HEK293 (cell line): ENCODE measurements around the gene CRYBG1.

Source experiments
- CTCF ChIA-PET: fragments of 350-600 bp; formaldehyde crosslinking; extraction: SDS; loops from one replicate; lab custom pipeline; 2021; ENCODE audit warnings: antibody characterized with exemption; lab: Yijun Ruan, JAX
- POLR2A ChIA-PET: fragments of 300-600 bp; formaldehyde crosslinking; extraction: SDS; loops from one replicate; lab custom pipeline; 2020; ENCODE audit warnings: antibody characterized with exemption, inconsistent platforms; lab: Yijun Ruan, JAX
- H3K27ac ChIP-seq: fragments of 200-500 bp; sonication (Bioruptor generic); 2 replicates; pipeline ENCODE4 v1.5.1; 2014; ENCODE audit warnings: low read depth, low read length, control low read depth, inconsistent platforms; ENCODE audit errors: extremely low read depth
- H3K36me3 ChIP-seq, 2 experiments: fragments of 200-500 bp in 1 of 2; sonication (Bioruptor generic) in 1 of 2; 1 replicate in 1 of 2; 2 replicates in 1 of 2; pipeline ENCODE4 v1.5.1; 2014 to 2017; ENCODE audit warnings: inconsistent platforms in 2 of 2, low read length in 2 of 2; ENCODE audit not compliant: control insufficient read depth in 2 of 2, insufficient read depth in 1 of 2
- H3K4me1 ChIP-seq: fragments of 200-500 bp; sonication (Bioruptor generic); 2 replicates; pipeline ENCODE4 v1.5.1; 2014; ENCODE audit warnings: mild to moderate bottlenecking, low read length, inconsistent platforms; ENCODE audit not compliant: control insufficient read depth, insufficient read depth
- H3K4me3 ChIP-seq: 2 replicates; pipeline ENCODE4 v1.5.1; 2011; ENCODE audit warnings: low read depth, mild to moderate bottlenecking, control low read depth, low read length, moderate library complexity
- H3K9me3 ChIP-seq: fragments of 200-500 bp; sonication (Bioruptor generic); 2 replicates; pipeline ENCODE4 v1.5.1; 2014; ENCODE audit warnings: low read depth, low read length, inconsistent platforms; ENCODE audit not compliant: control insufficient read depth, insufficient read depth
- GLI2 ChIP-seq: fragments of 450-650 bp; formaldehyde crosslinking; IDR thresholded peaks from 2 replicates; pipeline ENCODE4; 2017; ENCODE audit warnings: missing biosample characterization, missing genetic modification characterization, low read depth, borderline replicate concordance
- PATZ1 ChIP-seq: fragments of 450-650 bp; formaldehyde crosslinking; IDR thresholded peaks from 2 replicates; pipeline ENCODE4 v1.5.1; 2016; ENCODE audit warnings: missing biosample characterization, missing genetic modification characterization
- PRDM6 ChIP-seq: fragments of 450-650 bp; formaldehyde crosslinking; IDR thresholded peaks from 2 replicates; pipeline ENCODE4 v1.5.1; 2017; ENCODE audit warnings: missing biosample characterization, missing genetic modification characterization
- SCRT2 ChIP-seq: fragments of 450-650 bp; formaldehyde crosslinking; IDR thresholded peaks from 2 replicates; pipeline ENCODE4 v1.5.1; 2016; ENCODE audit warnings: missing biosample characterization, missing genetic modification characterization
- SETDB1 ChIP-seq: IDR thresholded peaks from one replicate; pipeline ENCODE4 v1.6.1; 2017; ENCODE audit warnings: mild to moderate bottlenecking, low read length, moderate library complexity, mixed read lengths; ENCODE audit not compliant: insufficient read length
- ZBTB11 ChIP-seq: fragments of 450-650 bp; formaldehyde crosslinking; conservative IDR thresholded peaks from 2 replicates; pipeline ENCODE4 v1.5.1; 2016; ENCODE audit warnings: low read depth, missing biosample characterization, missing genetic modification characterization
- ZBTB17 ChIP-seq: fragments of 450-650 bp; formaldehyde crosslinking; IDR thresholded peaks from 2 replicates; pipeline ENCODE4 v1.5.1; 2016; ENCODE audit warnings: missing biosample characterization, missing genetic modification characterization
- ZBTB21 ChIP-seq: fragments of 450-650 bp; formaldehyde crosslinking; IDR thresholded peaks from 2 replicates; pipeline ENCODE4 v1.5.1; 2017; ENCODE audit warnings: missing biosample characterization, missing genetic modification characterization
- ZBTB26 ChIP-seq: fragments of 450-650 bp; formaldehyde crosslinking; optimal IDR thresholded peaks from 2 replicates; pipeline ENCODE3; 2016; ENCODE audit warnings: missing biosample characterization, mild to moderate bottlenecking, missing genetic modification characterization
- ZNF16 ChIP-seq: fragments of 450-650 bp; formaldehyde crosslinking; IDR thresholded peaks from 2 replicates; pipeline ENCODE4 v1.5.1; 2016; ENCODE audit warnings: low read depth, missing biosample characterization, missing genetic modification characterization
- ZNF19 ChIP-seq: fragments of 450-650 bp; formaldehyde crosslinking; IDR thresholded peaks from 2 replicates; pipeline ENCODE4; 2016; ENCODE audit warnings: missing biosample characterization, missing genetic modification characterization, low read depth
- ZNF202 ChIP-seq: fragments of 450-650 bp; formaldehyde crosslinking; IDR thresholded peaks from 2 replicates; pipeline ENCODE4 v1.5.1; 2016; ENCODE audit warnings: missing biosample characterization, missing genetic modification characterization, borderline replicate concordance
- ZNF248 ChIP-seq: fragments of 450-650 bp; formaldehyde crosslinking; IDR thresholded peaks from 2 replicates; pipeline ENCODE4 v1.5.1; 2017; ENCODE audit warnings: missing biosample characterization, missing genetic modification characterization
- ZNF26 ChIP-seq: fragments of 450-650 bp; formaldehyde crosslinking; IDR thresholded peaks from 2 replicates; pipeline ENCODE4 v1.5.1; 2016; ENCODE audit warnings: missing biosample characterization, missing genetic modification characterization
- ZNF324 ChIP-seq: fragments of 450-650 bp; formaldehyde crosslinking; IDR thresholded peaks from 2 replicates; pipeline ENCODE4 v1.5.1; 2016; ENCODE audit warnings: missing biosample characterization, missing genetic modification characterization
- ZNF416 ChIP-seq: fragments of 450-650 bp; formaldehyde crosslinking; IDR thresholded peaks from 2 replicates; pipeline ENCODE4 v1.5.1; 2016; ENCODE audit warnings: missing biosample characterization, missing genetic modification characterization
- ZNF473 ChIP-seq: fragments of 450-650 bp; formaldehyde crosslinking; IDR thresholded peaks from 2 replicates; pipeline ENCODE4 v1.5.1; 2017; ENCODE audit warnings: missing biosample characterization, missing genetic modification characterization
- ZNF701 ChIP-seq: fragments of 450-650 bp; formaldehyde crosslinking; IDR thresholded peaks from 2 replicates; pipeline ENCODE4 v1.5.1; 2016; ENCODE audit warnings: missing biosample characterization, missing genetic modification characterization
- ZNF747 ChIP-seq: fragments of 450-650 bp; formaldehyde crosslinking; IDR thresholded peaks from 2 replicates; pipeline ENCODE4 v1.5.1; 2016; ENCODE audit warnings: missing biosample characterization, missing genetic modification characterization
- ZNF76 ChIP-seq: fragments of 450-650 bp; formaldehyde crosslinking; IDR thresholded peaks from 2 replicates; pipeline ENCODE4; 2016; ENCODE audit warnings: low read depth, missing biosample characterization, missing genetic modification characterization, borderline replicate concordance
- ZNF768 ChIP-seq: fragments of 450-650 bp; formaldehyde crosslinking; IDR thresholded peaks from 2 replicates; pipeline ENCODE4 v1.5.1; 2018; ENCODE audit warnings: missing biosample characterization, mild to moderate bottlenecking, missing genetic modification characterization
- ZSCAN5A ChIP-seq: fragments of 450-650 bp; formaldehyde crosslinking; IDR thresholded peaks from 2 replicates; pipeline ENCODE4 v1.5.1; 2016; ENCODE audit warnings: missing biosample characterization, missing genetic modification characterization

The CRYBG1 gene

GRCh38 chr6:106512048-106512967 lies 151.8 kb downstream of the CRYBG1 start (continued):
- TF ChIP-seq ZBTB11 (no peak), ZBTB26 (tag by site-specific recombination) (peak; percentile 11), ZNF701 (tag by site-specific recombination) (no peak), ZNF202 (tag by site-specific recombination) (0 out of 2 replicates have a peak, but pooled peaks have one; percentile 4), PATZ1 (tag by site-specific recombination) (no peak), ZNF19 (tag by site-specific recombination) (no peak), SETDB1 (no peak), ZNF76 (0 out of 2 replicates have a peak, but pooled peaks have one; percentile 3), PRDM6 (tag by site-specific recombination) (no peak), ZBTB21 (tag by site-specific recombination) (no peak), ZNF416 (tag by site-specific recombination) (no peak), ZNF473 (no peak), ZNF16 (no peak)

GRCh38 chr6:106512968-106513574 lies 152.6 kb downstream of the CRYBG1 start:
- ChIA-PET CTCF (interaction anchor here (0.7 to 2.5 kb wide), 8 partner anchors 9 to 174 kb away, joined by 3 to 13 read pairs (median 4); partner anchors contain the start of gene CRYBG1), POLR2A (interaction anchor here (1.5 kb wide), 1 partner anchor 12 kb away, joined by 3 read pairs; no protein-coding TSS in a partner anchor)
- H3K4me3 ChIP-seq: no peak overlapping the region
- H3K27ac ChIP-seq: no peak overlapping the region; the same call in 1 of the 2 replicates
- H3K9me3 ChIP-seq: no peaks in the 10 kb centered on the region
- H3K36me3 ChIP-seq: no peaks in the 10 kb centered on the region
- no peaks in the 10 kb centered on the region for H3K4me1 ChIP-seq
- TF ChIP-seq ZNF248 (no peak), GLI2 (no peak), ZNF747 (no peak), ZNF768 (no peak), ZNF26 (tag by site-specific recombination) (no peak), ZSCAN5A (tag by site-specific recombination) (no peak), SCRT2 (no peak), ZBTB17 (tag by site-specific recombination) (no peak), ZNF324 (tag by site-specific recombination) (no peak)
